ENCODE measurements around the gene WNK2.
A peak's percentile ranks its signal among the peaks of the same experiment; 100 is the strongest.

WNK2 gene

DNA sequence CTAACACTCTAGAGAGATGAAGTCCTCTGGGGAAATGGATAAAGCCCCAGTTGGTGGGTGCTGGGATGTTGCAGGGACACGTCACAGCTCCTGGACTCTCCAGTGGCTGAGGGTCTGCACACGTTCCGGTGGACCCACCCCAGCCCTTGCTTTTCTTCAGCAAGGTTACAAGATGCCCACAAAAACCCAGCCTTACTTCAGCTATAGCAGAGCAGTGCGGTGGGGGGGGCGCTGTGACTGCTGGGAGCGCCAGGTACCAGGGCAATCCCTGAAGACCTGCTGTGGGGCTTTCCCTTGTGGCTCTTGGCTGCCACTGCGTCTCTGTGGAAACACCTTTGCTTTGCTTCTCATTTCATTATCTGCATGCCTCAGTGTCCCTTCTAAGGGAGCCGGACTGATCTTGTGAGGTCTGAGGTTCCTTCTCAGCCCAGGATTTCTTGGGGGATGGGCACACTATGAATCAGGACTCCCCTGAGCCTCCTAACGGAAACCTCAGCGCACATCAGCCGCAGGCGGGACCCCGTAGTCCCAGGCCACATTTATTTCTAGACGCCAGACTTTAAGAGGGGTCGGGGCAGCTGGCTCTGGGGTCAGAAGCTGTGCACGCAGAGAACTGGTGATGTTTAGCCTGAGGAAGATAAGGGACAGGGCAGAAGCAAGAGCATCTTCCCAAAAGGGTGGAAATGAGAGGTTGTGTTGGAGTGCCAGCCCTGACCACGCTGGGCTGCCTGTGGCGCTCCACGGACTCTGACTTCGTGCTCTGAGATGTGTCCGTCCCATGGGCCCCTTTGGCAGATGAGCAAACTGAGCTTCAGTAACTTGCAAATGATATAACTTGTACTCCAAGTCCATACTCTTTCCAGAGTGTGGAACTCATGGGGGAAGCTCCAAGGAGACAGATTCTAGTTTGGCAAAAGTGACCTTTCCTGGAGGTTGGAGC, 106.8 kb downstream of the WNK2 start:
- no peak overlapping the region for H3K9ac ChIP-seq (ENCODE audit: low read length)
- H3K79me2 ChIP-seq (ENCODE audit: low read length), result no peaks in the 10 kb centered on the region
- peak overlapping the region; percentile 47 for H3K4me3 ChIP-seq (ENCODE audit: low read length)
- peaks cover 49% of the 10 kb centered on the region for H3K27me3 ChIP-seq (ENCODE audit: low read depth, low read length)
- 0 out of 2 replicates have a peak overlapping the region, but pooled peaks have one; percentile 34 for H2AFZ ChIP-seq (ENCODE audit: low read depth, low read length)
- no peak overlapping the region for H3K27ac ChIP-seq (ENCODE audit: low read length)
- TF ChIP-seq, protein P1, sequence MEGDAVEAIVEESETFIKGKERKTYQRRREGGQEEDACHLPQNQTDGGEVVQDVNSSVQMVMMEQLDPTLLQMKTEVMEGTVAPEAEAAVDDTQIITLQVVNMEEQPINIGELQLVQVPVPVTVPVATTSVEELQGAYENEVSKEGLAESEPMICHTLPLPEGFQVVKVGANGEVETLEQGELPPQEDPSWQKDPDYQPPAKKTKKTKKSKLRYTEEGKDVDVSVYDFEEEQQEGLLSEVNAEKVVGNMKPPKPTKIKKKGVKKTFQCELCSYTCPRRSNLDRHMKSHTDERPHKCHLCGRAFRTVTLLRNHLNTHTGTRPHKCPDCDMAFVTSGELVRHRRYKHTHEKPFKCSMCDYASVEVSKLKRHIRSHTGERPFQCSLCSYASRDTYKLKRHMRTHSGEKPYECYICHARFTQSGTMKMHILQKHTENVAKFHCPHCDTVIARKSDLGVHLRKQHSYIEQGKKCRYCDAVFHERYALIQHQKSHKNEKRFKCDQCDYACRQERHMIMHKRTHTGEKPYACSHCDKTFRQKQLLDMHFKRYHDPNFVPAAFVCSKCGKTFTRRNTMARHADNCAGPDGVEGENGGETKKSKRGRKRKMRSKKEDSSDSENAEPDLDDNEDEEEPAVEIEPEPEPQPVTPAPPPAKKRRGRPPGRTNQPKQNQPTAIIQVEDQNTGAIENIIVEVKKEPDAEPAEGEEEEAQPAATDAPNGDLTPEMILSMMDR (IDR thresholded peaks at IDR 0.05; ENCODE audit: low read depth, low read length), result peak; percentile 25; the same call in 1 of the 2 replicates
- no peak for TF ChIP-seq EZH2phosphoT487 (IDR thresholded peaks at IDR 0.05; ENCODE audit: low read depth)
- no peaks in the 10 kb centered on the region for H4K20me1 ChIP-seq (ENCODE audit: insufficient read depth, low read length)
- H3K4me2 ChIP-seq (ENCODE audit: low read length), result peak overlapping the region; percentile 68
- H3K9me3 ChIP-seq (ENCODE audit: insufficient read depth, low read length), result peaks cover 13% of the 10 kb centered on the region; the same call in 1 of the 2 replicates
- no peaks in the 10 kb centered on the region for H3K36me3 ChIP-seq (replicated peaks; ENCODE audit: low read depth, low read length)
- H3K4me1 ChIP-seq (ENCODE audit: low read length), result peaks cover 41% of the 10 kb centered on the region

DNA sequence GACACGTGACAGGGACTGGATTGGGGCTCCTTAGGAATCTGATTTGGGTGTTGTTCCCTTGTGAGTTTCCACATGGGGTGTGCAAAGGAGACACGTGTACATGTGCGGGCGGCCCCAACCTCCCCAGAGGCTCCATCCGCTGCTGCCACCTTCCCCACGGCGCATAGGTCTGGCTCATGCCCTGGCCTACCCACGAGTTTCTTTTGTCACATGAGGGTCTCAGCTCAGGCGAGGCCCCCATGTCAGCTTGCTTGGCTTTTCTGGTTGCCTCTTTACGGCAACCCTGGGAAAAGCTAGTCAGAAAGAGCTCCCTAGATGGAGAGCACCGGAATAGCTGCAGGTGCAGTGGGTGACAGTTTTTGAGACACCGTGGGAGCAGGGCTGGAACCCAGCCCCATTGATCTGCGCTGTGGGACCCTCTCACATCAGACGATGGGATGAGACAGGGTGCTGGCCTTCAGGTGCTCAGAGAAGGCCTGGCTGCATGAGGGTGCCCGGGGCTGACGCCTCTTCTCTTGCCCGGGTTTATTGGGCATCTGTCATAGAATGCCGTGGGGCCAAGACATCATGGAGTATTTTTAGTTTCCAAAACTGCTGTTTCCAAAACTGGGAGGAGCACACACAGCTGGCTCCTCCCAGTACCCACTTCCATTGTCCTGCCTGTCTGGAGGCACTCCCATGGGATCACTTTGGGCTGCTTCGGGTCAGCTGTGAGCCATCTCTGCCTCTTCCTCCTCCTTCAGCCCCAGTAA, 107.8 kb downstream of the WNK2 start:
- H3K4me2 ChIP-seq (ENCODE audit: low read length), result no peak overlapping the region
- H3K4me1 ChIP-seq (ENCODE audit: low read length), result peaks cover 34% of the 10 kb centered on the region
- H3K9me3 ChIP-seq (ENCODE audit: insufficient read depth, low read length), result peaks cover 10% of the 10 kb centered on the region; the same call in 1 of the 2 replicates
- no peaks in the 10 kb centered on the region for H3K36me3 ChIP-seq (replicated peaks; ENCODE audit: low read depth, low read length)
- H3K4me3 ChIP-seq (ENCODE audit: low read length), result no peak overlapping the region
- no peaks in the 10 kb centered on the region for H3K79me2 ChIP-seq (ENCODE audit: low read length)
- no peak for TF ChIP-seq EZH2phosphoT487 (IDR thresholded peaks at IDR 0.05; ENCODE audit: low read depth)
- TF ChIP-seq, protein P1 (IDR thresholded peaks at IDR 0.05; ENCODE audit: low read depth, low read length), result no peak
- H4K20me1 ChIP-seq (ENCODE audit: insufficient read depth, low read length), result no peaks in the 10 kb centered on the region
- no peak overlapping the region for H3K27ac ChIP-seq (ENCODE audit: low read length)
- no peak overlapping the region for H2AFZ ChIP-seq (ENCODE audit: low read depth, low read length)
- H3K9ac ChIP-seq (ENCODE audit: low read length), result no peak overlapping the region
- H3K27me3 ChIP-seq (ENCODE audit: low read depth, low read length), result peaks cover 40% of the 10 kb centered on the region

DNA sequence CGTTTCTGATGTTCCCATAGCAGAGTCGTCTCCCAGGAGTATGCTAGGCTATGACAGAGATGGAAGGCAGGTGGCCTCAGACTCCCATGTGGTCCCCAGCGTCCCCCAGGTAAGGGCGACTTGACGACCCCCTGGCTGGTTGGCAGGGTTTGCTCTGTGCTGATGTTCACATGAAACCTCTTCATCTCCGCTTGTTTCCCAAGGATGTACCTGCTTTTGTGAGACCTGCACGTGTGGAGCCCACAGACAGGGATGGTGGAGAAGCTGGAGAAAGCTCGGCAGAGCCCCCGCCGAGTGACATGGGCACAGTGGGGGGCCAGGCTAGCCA, 108.3 kb downstream of the WNK2 start:
- Histone ChIP-seq H3K79me2 (ENCODE audit: low read length) (no peaks in the 10 kb centered on the region), H2AFZ (ENCODE audit: low read depth, low read length) (no peak overlapping the region), H3K36me3 (replicated peaks; ENCODE audit: low read depth, low read length) (no peaks in the 10 kb centered on the region), H4K20me1 (ENCODE audit: insufficient read depth, low read length) (no peaks in the 10 kb centered on the region), H3K4me3 (ENCODE audit: low read length) (no peak overlapping the region), H3K27me3 (ENCODE audit: low read depth, low read length) (peaks cover 36% of the 10 kb centered on the region), H3K4me1 (ENCODE audit: low read length) (peaks cover 29% of the 10 kb centered on the region), H3K9me3 (ENCODE audit: insufficient read depth, low read length) (peaks cover 5% of the 10 kb centered on the region; the same call in 1 of the 2 replicates), H3K9ac (ENCODE audit: low read length) (no peak overlapping the region), H3K27ac (ENCODE audit: low read length) (no peak overlapping the region), H3K4me2 (ENCODE audit: low read length) (no peak overlapping the region)
- no peak for TF ChIP-seq EZH2phosphoT487 (IDR thresholded peaks at IDR 0.05; ENCODE audit: low read depth)
- TF ChIP-seq, protein P1 (IDR thresholded peaks at IDR 0.05; ENCODE audit: low read depth, low read length), result no peak

Data from OCI-LY3 (cell line).